OCI-M2 (cell line): ENCODE results near the gene HMMR.
"Not testable (repeated sequence)": the region's sequence is repeated elsewhere in the genome, so short reads cannot be mapped to it uniquely, and the experiment has no call there.

ENCODE experiments used
- DNase-seq: peaks from one replicate; lab custom pipeline; 2025; ENCODE audit not compliant: unreplicated experiment; lab: John Stamatoyannopoulos, UW

Gene HMMR

DNA sequence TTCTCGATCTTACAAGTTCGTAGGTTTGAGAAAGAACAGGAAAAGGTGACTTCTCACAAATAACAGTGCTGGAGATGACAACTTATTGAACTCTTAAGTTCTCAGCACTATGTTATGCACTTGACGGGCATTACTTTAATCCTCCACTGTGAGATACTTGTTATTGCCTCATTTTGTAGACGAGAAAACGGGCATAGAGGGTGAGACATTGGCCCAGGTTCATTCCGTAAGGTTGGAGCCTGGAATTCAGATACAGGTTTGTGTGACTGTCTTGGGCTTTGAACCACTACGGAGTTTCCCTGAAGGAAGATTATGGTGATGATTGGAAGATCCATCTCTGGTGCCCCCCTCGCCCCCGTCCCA, 45.6 kb downstream of the HMMR start:
- DNase-seq = no peak

DNA sequence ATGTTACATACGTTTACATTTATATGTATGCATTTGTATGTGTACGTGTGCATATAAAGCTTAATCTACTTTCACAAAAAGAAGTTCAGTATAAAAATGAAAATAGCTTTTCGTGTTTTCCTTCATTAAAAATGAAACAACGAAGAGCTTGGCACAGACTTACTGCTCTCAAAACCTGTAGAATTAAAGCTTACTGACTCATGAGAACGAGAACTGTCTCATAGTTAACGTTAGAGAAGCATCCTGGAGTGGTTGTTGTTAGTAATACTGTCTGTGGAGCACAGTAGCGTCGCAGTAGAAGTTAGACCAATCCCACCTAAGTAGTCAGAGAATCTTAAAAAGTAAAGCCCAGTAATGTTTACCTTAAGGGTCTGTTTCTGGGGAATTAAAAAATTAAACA, 46.3 kb downstream of the HMMR start:
- no peak for DNase-seq

GRCh38 chr5:163508753-163509152, 48.3 kb downstream of the HMMR start:
- no peak for DNase-seq

- DNase-seq = no peak
These were observed 49.0 kb downstream of the HMMR start for GRCh38 chr5:163509291-163509951.

GRCh38 chr5:163512526-163512925, 52.1 kb downstream of the HMMR start:
- DNase-seq = no peak

GRCh38 chr5:163525096-163525495, 64.7 kb downstream of the HMMR start:
- no peak for DNase-seq

DNA sequence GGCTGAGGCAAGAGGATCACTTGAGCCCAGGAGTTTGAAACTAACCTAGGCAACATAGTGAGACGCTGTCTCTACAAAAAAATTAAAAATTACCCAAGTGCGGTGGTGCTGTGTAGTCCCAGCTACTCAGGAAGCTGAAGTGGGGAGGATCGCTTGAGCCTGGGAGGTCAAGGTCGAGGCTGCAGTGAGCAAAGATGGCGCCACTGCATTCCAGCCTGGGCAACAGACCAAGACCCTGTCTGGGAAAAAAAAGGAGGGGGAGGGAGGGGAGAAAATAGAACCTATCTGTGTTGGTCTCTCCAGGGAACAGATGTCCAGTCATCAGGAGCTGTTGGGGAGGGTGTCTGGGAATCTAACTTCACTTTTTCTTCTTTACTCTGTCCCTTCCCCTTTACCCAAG, 69.3 kb downstream of the HMMR start:
- no peak for DNase-seq

GRCh38 chr5:163531272-163531671, 70.8 kb downstream of the HMMR start:
- DNase-seq = no peak

DNA sequence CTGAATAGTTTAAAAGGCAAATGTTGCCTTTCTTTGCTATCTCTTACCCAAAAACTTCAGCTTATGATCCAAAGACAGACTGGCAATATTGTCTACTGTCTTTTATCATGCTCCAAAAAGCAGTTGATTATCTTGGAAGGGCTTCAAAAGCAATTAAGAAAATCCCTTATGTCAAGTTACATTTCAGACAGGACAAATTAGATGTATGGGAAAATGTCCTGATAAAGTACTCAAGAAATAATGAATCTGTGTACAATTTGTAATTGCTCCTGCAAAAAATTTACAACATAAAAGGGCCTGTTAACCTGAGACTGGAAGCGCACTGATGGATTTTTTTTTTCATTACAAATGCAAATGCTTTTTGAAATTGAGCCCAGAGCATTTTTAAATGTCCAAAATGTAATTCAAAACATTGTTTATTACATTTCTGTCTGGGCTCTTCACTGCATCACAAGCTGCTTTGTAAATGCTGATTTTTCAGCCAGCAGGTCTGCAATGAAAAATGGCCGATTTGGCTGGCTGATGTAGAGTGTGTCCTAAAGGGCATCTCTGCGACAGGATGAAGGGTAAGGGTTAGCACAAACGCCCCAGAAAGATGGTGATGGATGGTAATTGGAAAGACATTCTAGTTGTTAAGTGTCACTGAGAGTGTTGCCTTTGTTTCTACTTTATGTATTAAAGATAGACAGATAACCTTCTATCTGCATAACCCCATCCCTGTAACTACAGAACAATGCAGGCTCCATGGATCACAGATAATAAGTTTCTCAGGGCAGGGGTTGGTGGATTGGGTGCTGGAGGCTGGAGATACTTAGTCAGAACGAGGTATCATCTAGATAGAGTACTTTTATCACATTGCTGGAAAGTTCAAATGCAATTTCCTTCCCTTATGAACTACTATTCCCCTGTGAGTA, 72.0 kb downstream of the HMMR start:
- DNase-seq = no peak

DNA sequence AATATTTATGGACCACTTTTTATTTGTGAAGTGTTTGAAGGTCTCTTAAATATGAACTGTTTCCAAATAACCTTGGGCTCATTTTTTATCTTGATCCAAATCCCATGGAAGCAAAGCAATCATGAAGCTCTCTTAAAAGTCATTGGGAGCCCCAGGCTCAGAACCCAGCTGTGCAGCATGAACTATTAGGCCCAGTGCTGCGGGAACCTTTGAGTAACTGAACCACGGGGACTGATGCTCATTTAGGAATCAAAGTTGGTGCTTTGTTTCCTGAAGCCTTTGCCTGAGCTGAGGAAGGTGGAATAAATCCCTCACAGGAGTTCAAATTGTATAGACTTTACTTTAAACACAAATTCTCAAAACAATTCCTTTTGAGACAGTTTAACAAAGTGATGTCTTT, 72.8 kb downstream of the HMMR start:
- no peak for DNase-seq

- DNase-seq = no peak
These were observed 74.2 kb downstream of the HMMR start for GRCh38 chr5:163534492-163535094.

GRCh38 chr5:163535290-163535689, 74.9 kb downstream of the HMMR start:
- DNase-seq = no peak

- DNase-seq = not testable (repeated sequence)
These were observed 76.0 kb downstream of the HMMR start for GRCh38 chr5:163536442-163536841.

- no peak for DNase-seq
These were observed 80.3 kb downstream of the HMMR start for GRCh38 chr5:163540696-163541095.
